Colonic mucosa (tissue), 4 donors: ENCODE results near the gene RAET1G. TPM values are rescaled to one million over a fixed set of nuclear protein-coding genes. Genes with fewer than 3 reads are reported as not detected.
A peak's percentile ranks its signal among the peaks of the same experiment; 100 is the strongest.
"Not testable (repeated sequence)": the region's sequence is repeated elsewhere in the genome, so short reads cannot be mapped to it uniquely, and the experiment has no call there.

ENCODE experiments used
- DNase-seq: peaks from one replicate; pipeline ENCODE4 v3.0.0-alpha.2; 2020
- H3K27ac ChIP-seq: fragments of 200-600 bp; one replicate; pipeline ENCODE4 v1.8.0; 2021
- H3K27me3 ChIP-seq: fragments of 200-600 bp; one replicate; pipeline ENCODE4 v1.8.0; 2021
- H3K36me3 ChIP-seq: fragments of 200-600 bp; one replicate; pipeline ENCODE4 v1.8.0; 2021
- H3K4me1 ChIP-seq: fragments of 200-600 bp; one replicate; pipeline ENCODE4 v1.8.0; 2021; ENCODE audit warnings: mild to moderate bottlenecking
- H3K4me3 ChIP-seq: fragments of 200-600 bp; one replicate; pipeline ENCODE4 v1.8.0; 2021
- H3K9ac ChIP-seq, 2 donors: one replicate each; pipeline ENCODE4 v1.7.0; 2013; ENCODE audit warnings: control low read depth in 2 of 2, low read depth in 2 of 2, low read length in 2 of 2
- H3K9me3 ChIP-seq: fragments of 200-600 bp; one replicate; pipeline ENCODE4 v1.8.0; 2021
- CTCF ChIP-seq: fragments of 200-600 bp; IDR thresholded peaks from one replicate; pipeline ENCODE4 v1.8.0; 2022; ENCODE audit warnings: antibody characterized with exemption, mild to moderate bottlenecking
- intact Hi-C: fragments of 100-400 bp; cut with DNase I; formaldehyde crosslinking; loops from one replicate; pipeline ENCODE4 v1.14.1; 2022
- total RNA-seq, 2 donors: library from RNA; stranded (reverse); fragmentation: NEBNext Ultra II Directional in 1 of 2; extraction: Animal tissue kit (Norgen Biotek cat#: 25700) in 1 of 2; gene quantifications; one replicate each; pipeline ENCODE4 v1.2.1, GENCODE V29; 2021
- donor health status: healthy.
- donor health status: DM: no; HTN: no; CAD: no.
- donor health status: DM: no; HTN: no; CAD: no.

The RAET1G gene
- total RNA-seq, 2 donors from 2014 or later = 0.27 TPM; not detected in 1

- peak overlapping the region; percentile 55 to 72 for H3K9ac ChIP-seq
- H3K36me3 ChIP-seq = no peaks in the 10 kb centered on the region
- H3K9me3 ChIP-seq = no peaks in the 10 kb centered on the region
- H3K4me1 ChIP-seq = no peaks in the 10 kb centered on the region
- H3K4me3 ChIP-seq = peak overlapping the region; percentile 42
- peak; percentile 87 for TF ChIP-seq CTCF
- H3K27ac ChIP-seq = no peak overlapping the region
- peak; percentile 97 for DNase-seq
- intact Hi-C loops = loop anchor here (2.0 to 5.0 kb wide), 2 partner anchors 89 to 204 kb away; no protein-coding TSS in a partner anchor
- H3K27me3 ChIP-seq = peaks cover 10% of the 10 kb centered on the region
Measured at GRCh38 chr6:149925974-149926777, 3.3 kb upstream of the RAET1G start.

GRCh38 chr6:149925253-149925973 is 2.5 kb upstream of the RAET1G start:
- intact Hi-C loops = loop anchor here (2.0 to 5.0 kb wide), 2 partner anchors 89 to 203 kb away; no protein-coding TSS in a partner anchor
- peak overlapping the region; percentile 55 to 72 for H3K9ac ChIP-seq
- TF ChIP-seq CTCF = no peak
- peak; percentile 46 for DNase-seq
- no peaks in the 10 kb centered on the region for H3K4me1 ChIP-seq
- peaks cover 10% of the 10 kb centered on the region for H3K27me3 ChIP-seq
- H3K36me3 ChIP-seq = no peaks in the 10 kb centered on the region
- H3K27ac ChIP-seq = no peak overlapping the region
- H3K4me3 ChIP-seq = peak overlapping the region; percentile 42
- H3K9me3 ChIP-seq = no peaks in the 10 kb centered on the region

DNA sequence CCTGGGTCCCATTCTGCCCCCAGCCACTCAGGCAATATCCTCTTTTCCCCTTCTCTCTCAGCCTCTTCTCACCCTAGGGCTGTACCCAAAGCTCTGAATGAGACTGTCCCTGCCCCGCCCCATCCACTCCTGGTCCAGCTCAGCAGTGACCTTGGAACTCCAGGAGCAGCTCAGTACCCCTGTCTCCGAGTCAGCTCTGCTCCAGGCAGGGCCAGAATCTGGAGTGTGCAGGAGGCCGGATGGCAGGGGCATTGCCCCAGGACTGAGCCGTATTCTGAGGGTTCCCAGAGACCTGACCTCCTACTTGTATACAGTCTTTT is 2.0 kb upstream of the RAET1G start:
- no peak overlapping the region for H3K27ac ChIP-seq
- no peaks in the 10 kb centered on the region for H3K4me1 ChIP-seq
- no peaks in the 10 kb centered on the region for H3K36me3 ChIP-seq
- TF ChIP-seq CTCF = no peak
- H3K9ac ChIP-seq = no peak overlapping the region
- intact Hi-C loops = loop anchor here (2.0 to 5.0 kb wide), 2 partner anchors 88 to 203 kb away; no protein-coding TSS in a partner anchor
- H3K27me3 ChIP-seq = peaks cover 10% of the 10 kb centered on the region
- H3K9me3 ChIP-seq = no peaks in the 10 kb centered on the region
- no peak for DNase-seq
- no peak overlapping the region for H3K4me3 ChIP-seq

DNA sequence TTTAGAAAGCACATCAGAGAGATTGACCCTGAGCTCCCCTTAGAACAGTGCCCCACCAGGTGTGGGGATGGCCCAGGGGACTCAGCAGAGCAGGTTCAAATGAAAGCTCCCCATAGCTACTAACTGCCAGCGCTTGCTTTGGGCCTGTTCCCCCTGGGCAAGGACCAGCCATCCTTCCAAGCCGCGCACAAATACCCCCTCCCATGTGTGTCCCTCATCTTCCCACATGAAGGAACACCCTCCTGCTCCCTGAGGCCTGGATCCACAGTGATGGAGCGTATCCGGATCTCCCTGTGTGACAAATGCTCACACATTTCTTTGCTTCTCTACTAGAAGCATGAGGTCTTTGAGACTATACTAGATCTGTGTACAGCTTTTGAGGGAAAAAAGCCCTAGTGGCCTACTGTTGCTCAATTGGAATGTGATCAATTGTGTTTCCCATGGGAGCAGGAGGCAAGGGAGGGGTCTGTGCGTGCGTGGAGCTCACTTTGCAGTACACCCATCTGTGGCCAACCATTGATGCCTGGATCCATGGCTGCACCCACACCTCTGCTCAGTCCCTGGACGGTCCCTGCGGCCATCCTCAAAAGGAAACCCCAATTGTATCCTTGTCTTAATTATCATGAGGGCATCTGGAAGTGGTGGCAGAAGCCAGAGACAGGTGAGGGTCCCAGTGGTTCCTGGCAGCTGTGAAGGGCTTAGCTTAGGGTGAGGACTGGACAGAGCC is 1.4 kb upstream of the RAET1G start:
- Histone ChIP-seq H3K4me3 (no peak overlapping the region), H3K36me3 (no peaks in the 10 kb centered on the region), H3K27ac (no peak overlapping the region), H3K9ac (no peak overlapping the region), H3K4me1 (no peaks in the 10 kb centered on the region), H3K9me3 (no peaks in the 10 kb centered on the region), H3K27me3 (peaks cover 8% of the 10 kb centered on the region)
- intact Hi-C loops = loop anchor here (2.0 kb wide), 1 partner anchor 88 kb away; no protein-coding TSS in a partner anchor
- no peak for DNase-seq
- TF ChIP-seq CTCF = no peak

- Histone ChIP-seq H3K27ac (no peak overlapping the region), H3K4me3 (peak overlapping the region; percentile 50), H3K9ac (peak overlapping the region in 1 of 2 donors; percentile 14), H3K27me3 (peaks cover 4% of the 10 kb centered on the region), H3K4me1 (no peaks in the 10 kb centered on the region), H3K9me3 (no peaks in the 10 kb centered on the region), H3K36me3 (no peaks in the 10 kb centered on the region)
- TF ChIP-seq CTCF = no peak
- no peak for DNase-seq
- intact Hi-C loops = no loop called here
Measured at GRCh38 chr6:149923327-149923986, 536 bp upstream of the RAET1G start.

DNA sequence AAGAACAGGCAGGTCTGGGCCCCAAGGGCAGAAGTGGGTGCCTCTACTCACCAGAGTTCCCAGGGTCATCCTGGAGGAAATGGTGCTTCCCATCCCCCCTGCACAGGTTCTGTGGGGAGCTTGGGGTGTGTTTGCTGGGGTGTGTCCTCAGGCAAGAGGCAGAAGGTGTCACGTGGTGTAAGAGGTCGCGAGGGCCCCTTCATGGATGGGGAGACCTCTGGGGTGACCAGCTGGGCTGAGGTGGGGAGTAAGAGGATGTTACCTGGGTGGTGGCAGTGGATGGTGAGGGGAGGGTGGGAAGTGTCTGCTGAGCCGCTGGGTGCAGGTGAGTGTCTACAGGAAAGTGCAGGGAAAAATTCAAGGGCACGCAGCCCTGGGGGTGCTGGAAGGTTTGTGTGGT is 830 bp downstream of the RAET1G start:
- DNase-seq, H3K36me3 ChIP-seq, H3K4me3 ChIP-seq, H3K27me3 ChIP-seq, H3K27ac ChIP-seq, H3K9ac ChIP-seq, intact Hi-C loops, H3K4me1 ChIP-seq, H3K9me3 ChIP-seq: not testable (repeated sequence)
